ENCODE results near the gene ZNF618. TPM values are rescaled to one million over a fixed set of nuclear protein-coding genes. Genes with fewer than 3 reads are reported as not detected.
A peak's percentile ranks its signal among the peaks of the same experiment; 100 is the strongest.

Gene ZNF618
- total RNA-seq, 1 experiment from 2014 or later, result 1.2 TPM

- H3K4me1 ChIP-seq, result no peaks in the 10 kb centered on the region
- no peaks in the 10 kb centered on the region for H3K9me3 ChIP-seq
- H3K36me3 Mint-ChIP-seq (ENCODE audit: insufficient read depth, unreplicated experiment), result no peaks in the 10 kb centered on the region
- H3K4me3 ChIP-seq (ENCODE audit: low read depth, low read length), result no peak overlapping the region
- no peak for DNase-seq
- no peak overlapping the region for H3K4me3 Mint-ChIP-seq (ENCODE audit: unreplicated experiment)
- ChIA-PET POLR2A (no interaction called here), CTCF (no interaction called here)
- no peak overlapping the region for H3K27ac Mint-ChIP-seq (ENCODE audit: unreplicated experiment)
- intact Hi-C loops (cut with micrococcal nuclease; ENCODE audit: unreplicated experiment), result loop anchor here (5.0 kb wide), 1 partner anchor 239 kb away; no protein-coding TSS in a partner anchor
- no peaks in the 10 kb centered on the region for H3K9me3 Mint-ChIP-seq (ENCODE audit: unreplicated experiment)
- no peaks in the 10 kb centered on the region for H3K27me3 ChIP-seq (replicated peaks; ENCODE audit: control insufficient read depth, insufficient read depth, low read length)
- no peaks in the 10 kb centered on the region for H3K36me3 ChIP-seq (ENCODE audit: control insufficient read depth, insufficient read depth, low read length)
- BruUV-seq (replicated peaks), result no TSS peak
- H3K27me3 Mint-ChIP-seq (ENCODE audit: insufficient read depth, unreplicated experiment), result no peaks in the 10 kb centered on the region
- H3K4me1 Mint-ChIP-seq (ENCODE audit: low read depth, unreplicated experiment), result no peaks in the 10 kb centered on the region
- TF ChIP-seq, protein P1, sequence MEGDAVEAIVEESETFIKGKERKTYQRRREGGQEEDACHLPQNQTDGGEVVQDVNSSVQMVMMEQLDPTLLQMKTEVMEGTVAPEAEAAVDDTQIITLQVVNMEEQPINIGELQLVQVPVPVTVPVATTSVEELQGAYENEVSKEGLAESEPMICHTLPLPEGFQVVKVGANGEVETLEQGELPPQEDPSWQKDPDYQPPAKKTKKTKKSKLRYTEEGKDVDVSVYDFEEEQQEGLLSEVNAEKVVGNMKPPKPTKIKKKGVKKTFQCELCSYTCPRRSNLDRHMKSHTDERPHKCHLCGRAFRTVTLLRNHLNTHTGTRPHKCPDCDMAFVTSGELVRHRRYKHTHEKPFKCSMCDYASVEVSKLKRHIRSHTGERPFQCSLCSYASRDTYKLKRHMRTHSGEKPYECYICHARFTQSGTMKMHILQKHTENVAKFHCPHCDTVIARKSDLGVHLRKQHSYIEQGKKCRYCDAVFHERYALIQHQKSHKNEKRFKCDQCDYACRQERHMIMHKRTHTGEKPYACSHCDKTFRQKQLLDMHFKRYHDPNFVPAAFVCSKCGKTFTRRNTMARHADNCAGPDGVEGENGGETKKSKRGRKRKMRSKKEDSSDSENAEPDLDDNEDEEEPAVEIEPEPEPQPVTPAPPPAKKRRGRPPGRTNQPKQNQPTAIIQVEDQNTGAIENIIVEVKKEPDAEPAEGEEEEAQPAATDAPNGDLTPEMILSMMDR (IDR thresholded peaks at IDR 0.05; ENCODE audit: insufficient read depth in 1 of 2, low read depth in 1 of 2, low read length in 1 of 2, severe bottlenecking in 1 of 2, unreplicated experiment in 1 of 2), result no peak
Observed at GRCh38 chr9:114046237-114046755, 170.2 kb downstream of the ZNF618 start.

- Histone ChIP-seq H3K27me3 (replicated peaks; ENCODE audit: control insufficient read depth, insufficient read depth, low read length) (no peaks in the 10 kb centered on the region), H3K4me1 (no peaks in the 10 kb centered on the region), H3K36me3 (ENCODE audit: control insufficient read depth, insufficient read depth, low read length) (no peaks in the 10 kb centered on the region), H3K4me3 (ENCODE audit: low read depth, low read length) (no peak overlapping the region), H3K9me3 (no peaks in the 10 kb centered on the region)
- ChIA-PET CTCF (interaction anchor here (1.0 kb wide), 1 partner anchor 35 kb away, joined by 3 read pairs; no protein-coding TSS in a partner anchor), POLR2A (no interaction called here)
- no peak overlapping the region for H3K4me3 Mint-ChIP-seq (ENCODE audit: unreplicated experiment)
- no peak overlapping the region for H3K27ac Mint-ChIP-seq (ENCODE audit: unreplicated experiment)
- no peaks in the 10 kb centered on the region for H3K4me1 Mint-ChIP-seq (ENCODE audit: low read depth, unreplicated experiment)
- TF ChIP-seq, protein P1 (IDR thresholded peaks at IDR 0.05; ENCODE audit: insufficient read depth in 1 of 2, low read depth in 1 of 2, low read length in 1 of 2, severe bottlenecking in 1 of 2, unreplicated experiment in 1 of 2), result no peak
- no peaks in the 10 kb centered on the region for H3K36me3 Mint-ChIP-seq (ENCODE audit: insufficient read depth, unreplicated experiment)
- no peak for DNase-seq
- no peaks in the 10 kb centered on the region for H3K27me3 Mint-ChIP-seq (ENCODE audit: insufficient read depth, unreplicated experiment)
- H3K9me3 Mint-ChIP-seq (ENCODE audit: unreplicated experiment), result no peaks in the 10 kb centered on the region
- BruUV-seq (replicated peaks), result no TSS peak
- intact Hi-C loops (cut with micrococcal nuclease; ENCODE audit: unreplicated experiment), result loop anchor here (5.0 kb wide), 1 partner anchor 240 kb away; no protein-coding TSS in a partner anchor
Observed at GRCh38 chr9:114046875-114047274, 170.8 kb downstream of the ZNF618 start.

DNA sequence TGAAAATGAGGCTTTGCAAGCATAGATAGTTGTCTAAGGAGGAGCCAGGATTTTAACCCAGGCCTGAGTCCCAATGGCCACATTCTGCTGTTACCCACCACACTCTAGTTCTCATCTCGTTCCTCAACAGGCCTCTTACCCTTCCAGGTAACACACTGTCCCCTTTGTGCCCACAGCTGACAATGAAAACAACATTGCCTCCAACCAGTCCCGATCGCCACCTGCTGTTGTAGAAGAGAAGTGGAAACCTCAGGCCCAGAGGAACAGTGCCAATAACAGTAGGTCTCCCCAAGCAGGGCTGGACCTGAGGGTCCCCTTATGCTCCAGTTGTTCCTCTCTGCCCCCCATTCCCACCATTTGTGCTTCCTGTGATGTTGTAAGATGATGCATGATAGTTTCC, 171.6 kb downstream of the ZNF618 start:
- ChIA-PET POLR2A (no interaction called here), CTCF (interaction anchor here (1.0 kb wide), 1 partner anchor 35 kb away, joined by 3 read pairs; no protein-coding TSS in a partner anchor)
- no peak for DNase-seq
- no peaks in the 10 kb centered on the region for H3K36me3 ChIP-seq (ENCODE audit: control insufficient read depth, insufficient read depth, low read length)
- Mint-ChIP-seq H3K4me3 (ENCODE audit: unreplicated experiment) (no peak overlapping the region), H3K27ac (ENCODE audit: unreplicated experiment) (no peak overlapping the region), H3K36me3 (ENCODE audit: insufficient read depth, unreplicated experiment) (no peaks in the 10 kb centered on the region), H3K4me1 (ENCODE audit: low read depth, unreplicated experiment) (no peaks in the 10 kb centered on the region), H3K9me3 (ENCODE audit: unreplicated experiment) (no peaks in the 10 kb centered on the region), H3K27me3 (ENCODE audit: insufficient read depth, unreplicated experiment) (no peaks in the 10 kb centered on the region)
- no peaks in the 10 kb centered on the region for H3K9me3 ChIP-seq
- H3K4me1 ChIP-seq, result no peaks in the 10 kb centered on the region
- no peaks in the 10 kb centered on the region for H3K27me3 ChIP-seq (replicated peaks; ENCODE audit: control insufficient read depth, insufficient read depth, low read length)
- BruUV-seq (replicated peaks), result no TSS peak
- H3K4me3 ChIP-seq (ENCODE audit: low read depth, low read length), result no peak overlapping the region
- TF ChIP-seq, protein P1 (IDR thresholded peaks at IDR 0.05; ENCODE audit: insufficient read depth in 1 of 2, low read depth in 1 of 2, low read length in 1 of 2, severe bottlenecking in 1 of 2, unreplicated experiment in 1 of 2), result peak; percentile 30 to 34
- intact Hi-C loops (cut with micrococcal nuclease; ENCODE audit: unreplicated experiment), result loop anchor here (5.0 kb wide), 1 partner anchor 240 kb away; no protein-coding TSS in a partner anchor
